ENCODE measurements around the gene RPL10.

DNA sequence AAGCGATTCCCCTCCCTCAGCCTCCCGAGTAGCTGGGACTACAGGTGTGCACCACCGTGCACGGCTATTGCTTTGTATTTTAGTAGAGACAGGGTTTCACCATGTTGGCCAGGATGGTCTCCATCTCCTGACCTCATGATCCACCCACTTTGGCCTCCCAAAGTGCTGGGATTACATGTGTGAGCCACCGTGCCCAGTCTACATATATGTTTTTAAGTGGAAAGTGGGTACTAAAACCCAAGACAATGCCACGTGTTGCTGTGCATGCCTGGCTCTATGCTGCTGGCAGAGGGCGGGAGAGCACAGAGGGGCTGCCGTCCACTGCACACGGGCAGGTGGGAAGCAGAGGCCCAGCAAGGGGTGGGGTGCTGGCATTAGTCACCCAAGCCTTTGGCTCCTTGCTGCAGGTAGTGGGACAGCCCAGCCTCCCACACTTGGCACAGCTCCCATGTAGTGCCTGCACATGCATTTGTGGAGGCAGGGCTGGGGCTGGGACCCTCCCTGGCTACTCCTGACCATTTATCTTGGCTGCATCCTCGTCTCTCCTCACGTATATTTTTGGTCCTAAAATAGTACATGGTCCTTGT lies 15.6 kb upstream of the RPL10 start:
- TF ChIP-seq, protein P1, sequence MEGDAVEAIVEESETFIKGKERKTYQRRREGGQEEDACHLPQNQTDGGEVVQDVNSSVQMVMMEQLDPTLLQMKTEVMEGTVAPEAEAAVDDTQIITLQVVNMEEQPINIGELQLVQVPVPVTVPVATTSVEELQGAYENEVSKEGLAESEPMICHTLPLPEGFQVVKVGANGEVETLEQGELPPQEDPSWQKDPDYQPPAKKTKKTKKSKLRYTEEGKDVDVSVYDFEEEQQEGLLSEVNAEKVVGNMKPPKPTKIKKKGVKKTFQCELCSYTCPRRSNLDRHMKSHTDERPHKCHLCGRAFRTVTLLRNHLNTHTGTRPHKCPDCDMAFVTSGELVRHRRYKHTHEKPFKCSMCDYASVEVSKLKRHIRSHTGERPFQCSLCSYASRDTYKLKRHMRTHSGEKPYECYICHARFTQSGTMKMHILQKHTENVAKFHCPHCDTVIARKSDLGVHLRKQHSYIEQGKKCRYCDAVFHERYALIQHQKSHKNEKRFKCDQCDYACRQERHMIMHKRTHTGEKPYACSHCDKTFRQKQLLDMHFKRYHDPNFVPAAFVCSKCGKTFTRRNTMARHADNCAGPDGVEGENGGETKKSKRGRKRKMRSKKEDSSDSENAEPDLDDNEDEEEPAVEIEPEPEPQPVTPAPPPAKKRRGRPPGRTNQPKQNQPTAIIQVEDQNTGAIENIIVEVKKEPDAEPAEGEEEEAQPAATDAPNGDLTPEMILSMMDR (IDR thresholded peaks at IDR 0.05) = no peak
- no peak for TF ChIP-seq POLR2A (IDR thresholded peaks at IDR 0.05; ENCODE audit: low read depth)
- no peak for TF ChIP-seq POLR2AphosphoS5 (IDR thresholded peaks at IDR 0.05)
- TF ChIP-seq EP300 (IDR thresholded peaks at IDR 0.05) = no peak
